HG03025 (cell line): ENCODE results near the gene FNBP1.
"Not testable (repeated sequence)": the region's sequence is repeated elsewhere in the genome, so short reads cannot be mapped to it uniquely, and the experiment has no call there.

ENCODE experiments used
- ATAC-seq: cut with Tn5 transposase; IDR thresholded peaks from one replicate; pipeline ENCODE4 v1.9.1; 2021; ENCODE audit warnings: mild to moderate bottlenecking, moderate library complexity; ENCODE audit not compliant: unreplicated experiment, low FRiP score

Gene FNBP1

DNA sequence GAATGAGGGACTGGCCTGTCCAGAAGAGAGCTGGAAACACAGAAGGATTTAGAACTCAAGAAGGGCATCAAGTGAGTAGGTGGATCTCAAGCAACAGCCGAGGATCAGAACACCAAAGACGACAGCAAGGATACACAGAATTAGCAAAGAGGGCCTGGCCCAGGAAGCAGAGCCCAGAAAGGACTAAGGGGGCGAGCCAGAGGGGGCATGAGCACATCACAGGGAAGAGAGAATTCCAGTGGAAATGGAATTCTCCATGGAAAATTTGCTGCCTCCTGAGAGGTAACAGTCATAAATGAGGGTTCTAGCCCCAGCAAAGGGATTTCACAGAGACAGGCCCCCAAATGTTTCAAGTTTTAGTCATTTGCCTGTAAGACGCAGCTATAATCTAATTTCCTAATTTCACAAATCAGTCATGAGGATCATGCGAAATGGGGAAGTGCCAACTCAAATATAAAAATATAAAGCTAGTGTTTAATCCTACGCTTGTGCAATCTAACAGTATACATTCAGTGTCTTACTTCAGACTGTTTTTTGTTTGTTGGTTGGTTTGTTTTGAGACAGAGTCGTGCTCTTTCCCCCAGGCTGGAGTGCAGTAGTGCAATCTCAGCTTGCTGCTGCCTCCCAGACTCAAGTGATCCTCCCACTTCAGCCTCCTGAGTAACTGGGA, 46.7 kb downstream of the FNBP1 start:
- no peak for ATAC-seq

DNA sequence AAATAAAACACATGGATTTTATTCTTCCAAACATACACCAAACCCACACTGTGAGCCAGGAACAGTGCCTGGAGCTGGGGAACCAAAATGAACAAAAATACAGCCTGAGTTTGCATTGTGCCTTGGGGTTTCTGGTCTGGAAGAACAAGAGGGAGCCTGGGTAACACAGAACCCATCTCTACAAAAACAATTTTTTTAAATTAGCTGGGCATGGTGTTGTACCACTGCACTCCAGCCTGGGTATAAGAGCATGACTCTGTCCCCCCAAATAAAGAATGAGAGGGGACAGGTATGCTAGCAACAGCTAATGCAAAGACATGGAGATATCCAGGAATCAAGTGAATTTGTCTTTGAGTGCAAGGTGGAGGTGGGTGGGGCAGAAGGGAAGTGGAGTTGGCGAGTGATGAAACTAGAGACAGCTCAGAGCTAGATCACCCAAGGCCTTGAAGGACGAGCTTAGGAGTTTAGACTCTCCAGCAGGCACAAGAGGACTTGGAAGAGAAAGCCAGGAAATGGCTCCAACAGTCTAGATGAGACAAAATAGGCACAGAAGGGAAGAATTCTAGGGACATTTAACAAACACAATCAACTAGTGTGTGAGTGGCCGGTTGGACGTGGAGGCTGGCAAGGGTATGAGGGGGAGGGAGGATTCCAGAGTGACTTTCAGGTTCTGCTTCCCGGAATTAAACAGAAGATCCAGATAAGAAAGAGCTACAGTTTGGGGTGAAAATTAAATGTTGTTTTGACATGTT, 47.4 kb downstream of the FNBP1 start:
- ATAC-seq: no peak

DNA sequence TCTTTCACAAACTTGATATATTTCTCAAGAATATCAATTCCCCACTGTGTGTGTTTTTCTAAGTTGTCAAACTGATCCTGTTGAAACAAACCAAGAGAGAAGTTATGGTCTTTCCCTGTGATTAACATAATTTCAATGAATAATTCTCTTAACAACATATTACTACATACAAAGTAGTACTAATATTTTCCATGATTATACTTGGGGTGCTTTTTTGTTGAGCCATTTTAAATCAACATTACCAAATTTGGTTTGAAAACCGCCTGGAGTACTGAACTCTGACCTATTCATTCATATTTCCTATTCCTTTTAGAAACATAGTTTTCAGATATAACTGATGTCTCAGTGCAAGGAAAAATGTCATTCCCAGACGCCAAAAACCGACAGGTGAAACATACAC, 48.1 kb downstream of the FNBP1 start:
- ATAC-seq: no peak

DNA sequence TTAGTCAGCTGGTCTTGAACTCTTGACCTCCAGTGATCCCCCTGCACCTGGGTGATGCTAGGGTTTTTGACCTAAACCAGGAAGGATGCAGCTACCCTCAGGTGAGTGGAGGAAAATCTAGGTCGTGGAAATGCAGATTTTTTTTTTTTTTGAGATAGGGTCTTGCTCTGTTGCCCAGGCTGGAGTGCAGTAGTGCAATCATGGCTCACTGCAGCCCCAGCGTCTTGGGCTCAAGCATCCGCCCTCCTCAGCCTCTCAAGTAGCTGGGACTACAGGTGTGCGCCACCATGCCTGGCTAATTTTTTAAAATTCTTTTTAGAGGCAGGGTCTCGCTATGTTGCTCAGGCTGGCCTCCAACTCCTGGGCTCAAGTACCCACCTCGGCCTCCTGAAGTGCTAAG, 51.9 kb downstream of the FNBP1 start:
- not testable (repeated sequence) for ATAC-seq

DNA sequence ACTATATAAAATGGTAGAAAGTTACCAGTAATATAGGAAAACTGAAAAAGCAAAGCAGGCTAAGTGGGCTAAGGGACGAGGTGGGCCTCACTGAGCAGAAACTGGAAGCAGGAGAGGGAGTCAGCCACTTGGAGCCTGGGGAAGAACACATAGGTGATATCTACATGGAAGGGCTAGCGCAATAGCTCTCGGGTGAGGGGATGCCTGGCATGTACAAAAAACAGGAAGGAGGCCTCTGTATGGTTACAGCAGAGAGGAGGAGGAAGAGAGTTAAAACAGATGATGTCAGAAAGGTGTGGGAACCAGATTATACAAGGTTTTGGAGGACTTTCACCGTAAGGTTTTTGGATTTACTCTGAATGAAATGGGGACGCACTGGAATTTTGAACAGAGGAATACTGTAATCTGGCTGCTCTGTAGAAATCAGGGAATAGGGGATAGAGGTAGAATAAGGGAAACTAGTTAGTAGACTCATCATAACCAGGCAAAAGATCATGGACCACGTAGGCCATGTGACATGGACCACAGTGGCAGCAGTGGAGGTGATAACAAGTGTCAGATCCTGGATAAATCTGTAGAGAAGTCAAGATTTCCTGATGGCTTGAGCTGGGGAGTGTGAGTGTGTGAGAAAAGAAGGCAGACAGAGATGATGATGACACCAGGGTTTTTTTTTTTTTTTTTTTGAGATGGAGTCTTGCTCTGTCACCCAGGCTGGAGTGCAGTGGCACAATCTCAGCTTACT, 52.5 kb downstream of the FNBP1 start:
- no peak for ATAC-seq

DNA sequence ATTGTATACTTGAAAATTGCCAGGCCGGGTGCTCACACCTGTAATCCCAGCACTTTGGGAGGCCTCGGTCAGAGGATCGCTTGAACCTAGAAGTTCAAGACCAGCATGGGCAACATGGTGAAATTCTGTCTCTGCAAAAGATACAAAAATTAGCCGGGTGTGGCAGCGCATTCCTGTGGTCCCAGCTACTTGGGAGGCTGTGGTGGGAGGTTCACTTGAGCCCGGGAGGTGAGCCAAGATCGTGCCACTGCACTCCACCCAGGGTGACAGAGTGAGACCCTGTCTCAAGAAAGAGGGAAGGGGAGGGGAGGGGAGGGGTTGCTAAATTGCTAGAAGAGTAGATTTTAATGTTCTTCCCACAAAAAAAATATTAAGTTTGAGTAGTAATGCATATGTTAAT, 53.2 kb downstream of the FNBP1 start:
- no peak for ATAC-seq

DNA sequence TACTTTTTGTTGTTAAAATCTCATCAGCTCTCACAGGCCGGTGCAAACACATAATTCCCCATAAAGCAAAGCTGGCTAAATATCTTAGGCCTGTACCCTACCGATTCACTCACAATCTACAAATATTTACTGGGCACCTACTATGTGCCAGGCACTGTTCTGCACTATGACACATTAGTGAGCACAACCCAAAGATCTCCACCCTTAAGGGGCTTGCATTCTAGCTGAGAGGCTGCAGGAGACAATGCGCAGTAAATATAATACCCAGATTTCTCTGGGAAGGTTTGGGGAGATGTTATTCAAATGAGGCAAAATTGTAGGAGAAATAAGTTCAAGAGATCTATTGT, 53.7 kb downstream of the FNBP1 start:
- ATAC-seq: no peak

DNA sequence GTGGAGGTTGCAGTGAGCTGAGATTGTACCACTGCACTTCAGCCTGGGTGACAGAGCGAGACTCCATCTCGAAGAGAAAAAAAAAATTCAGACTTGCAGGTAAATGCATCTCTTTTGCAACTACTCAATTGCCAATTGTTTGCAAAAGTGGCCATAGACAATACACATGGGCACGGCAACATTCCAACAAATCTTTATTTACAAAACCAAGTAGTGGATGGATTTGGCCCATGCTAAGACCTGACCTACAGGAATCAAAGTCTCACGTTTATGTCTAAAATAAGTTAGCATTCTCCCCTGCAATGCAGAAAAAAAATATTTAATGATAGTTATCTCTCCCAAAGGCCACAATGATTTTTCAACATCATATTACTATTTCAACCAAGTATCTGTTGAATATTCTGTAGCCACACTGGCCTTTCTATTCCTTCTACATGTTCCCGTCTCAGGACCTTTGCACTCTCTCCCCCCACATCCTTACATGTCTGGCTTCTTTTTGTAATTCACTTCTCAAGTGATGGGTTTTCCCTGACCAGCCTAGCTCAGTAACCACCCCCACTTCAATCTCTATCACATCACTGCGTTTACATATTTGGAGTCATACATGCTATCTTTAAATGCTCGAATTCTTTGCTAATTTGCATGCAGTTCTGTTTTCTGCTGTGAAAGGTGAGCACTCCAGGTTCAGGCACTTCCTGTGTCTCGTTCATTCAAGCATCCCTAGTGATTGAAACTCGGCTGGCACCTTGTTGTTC, 54.2 kb downstream of the FNBP1 start:
- no peak for ATAC-seq

DNA sequence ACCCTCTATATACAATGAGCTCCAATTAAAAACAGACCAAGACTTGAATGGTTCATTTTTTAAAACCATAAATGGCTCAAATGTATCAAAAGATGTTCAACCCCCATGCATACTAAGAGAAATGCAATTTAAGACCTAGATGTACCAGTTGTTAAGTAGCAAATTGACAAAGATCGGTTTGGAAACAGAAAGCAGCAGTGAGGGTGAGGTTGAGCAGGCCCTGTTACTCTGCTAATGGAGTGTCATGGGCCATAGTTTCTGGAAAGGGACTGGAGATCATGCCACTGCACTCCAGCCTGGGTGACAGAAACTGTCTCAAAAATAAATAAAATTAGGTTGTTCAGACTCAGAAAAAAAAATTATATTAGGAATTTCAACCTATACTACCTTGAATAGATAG, 55.0 kb downstream of the FNBP1 start:
- no peak for ATAC-seq

DNA sequence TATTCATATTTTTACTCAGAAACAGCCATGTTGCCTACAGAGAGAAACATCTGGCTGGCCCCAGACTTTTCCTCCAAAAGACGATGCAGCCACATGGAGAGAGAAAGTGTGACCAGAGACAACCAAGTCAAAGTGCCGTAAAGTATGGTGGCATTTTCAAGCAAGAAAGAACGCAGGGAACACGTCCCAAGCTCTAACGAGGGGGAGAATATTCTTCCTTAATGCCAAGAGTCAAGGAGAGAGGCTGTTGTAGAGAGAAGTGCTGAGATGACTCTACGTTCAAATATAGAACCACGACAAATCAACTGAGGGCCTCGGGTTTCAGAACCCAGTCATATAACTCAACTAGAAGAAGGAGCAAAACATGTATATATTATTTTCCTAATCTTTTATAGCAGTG, 55.9 kb downstream of the FNBP1 start:
- no peak for ATAC-seq

DNA sequence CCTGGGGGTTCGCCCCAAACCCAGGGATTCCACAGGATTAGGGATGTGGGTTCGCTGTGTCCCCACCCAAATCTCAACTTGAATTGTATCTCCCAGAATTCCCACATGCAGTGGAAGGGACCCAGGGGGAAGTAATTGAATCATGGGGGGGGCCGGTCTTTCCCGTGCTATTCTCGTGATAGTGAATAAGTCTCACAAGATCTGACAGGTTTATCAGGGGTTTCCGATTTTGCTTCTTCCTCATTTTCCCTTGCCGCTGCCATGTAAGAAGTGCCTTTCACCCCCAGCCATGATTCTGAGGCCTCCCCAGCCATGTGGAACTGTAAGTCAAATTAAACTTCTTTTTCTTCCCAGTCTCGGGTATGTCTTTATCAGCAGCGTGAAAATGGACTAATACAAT, 58.4 kb downstream of the FNBP1 start:
- not testable (repeated sequence) for ATAC-seq

DNA sequence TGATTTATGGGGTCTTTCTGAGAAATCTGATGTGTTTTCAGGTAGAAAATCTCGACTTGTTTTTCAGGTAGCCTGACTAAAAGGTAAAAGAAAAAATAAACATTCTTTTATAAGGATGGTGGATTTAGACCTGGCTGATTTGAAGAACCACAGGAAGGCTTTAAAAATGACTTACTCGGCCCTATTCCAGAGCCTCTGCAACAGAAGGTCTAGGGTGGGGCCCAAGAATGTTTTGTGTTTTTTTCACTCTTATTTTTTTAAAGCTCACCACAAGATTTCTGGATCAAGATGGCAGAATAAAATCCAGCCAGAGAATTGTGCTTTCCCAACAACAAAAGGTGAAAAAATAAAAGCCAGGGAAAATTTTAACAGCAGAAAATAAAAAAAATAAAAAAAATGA, 59.1 kb downstream of the FNBP1 start:
- ATAC-seq: no peak

DNA sequence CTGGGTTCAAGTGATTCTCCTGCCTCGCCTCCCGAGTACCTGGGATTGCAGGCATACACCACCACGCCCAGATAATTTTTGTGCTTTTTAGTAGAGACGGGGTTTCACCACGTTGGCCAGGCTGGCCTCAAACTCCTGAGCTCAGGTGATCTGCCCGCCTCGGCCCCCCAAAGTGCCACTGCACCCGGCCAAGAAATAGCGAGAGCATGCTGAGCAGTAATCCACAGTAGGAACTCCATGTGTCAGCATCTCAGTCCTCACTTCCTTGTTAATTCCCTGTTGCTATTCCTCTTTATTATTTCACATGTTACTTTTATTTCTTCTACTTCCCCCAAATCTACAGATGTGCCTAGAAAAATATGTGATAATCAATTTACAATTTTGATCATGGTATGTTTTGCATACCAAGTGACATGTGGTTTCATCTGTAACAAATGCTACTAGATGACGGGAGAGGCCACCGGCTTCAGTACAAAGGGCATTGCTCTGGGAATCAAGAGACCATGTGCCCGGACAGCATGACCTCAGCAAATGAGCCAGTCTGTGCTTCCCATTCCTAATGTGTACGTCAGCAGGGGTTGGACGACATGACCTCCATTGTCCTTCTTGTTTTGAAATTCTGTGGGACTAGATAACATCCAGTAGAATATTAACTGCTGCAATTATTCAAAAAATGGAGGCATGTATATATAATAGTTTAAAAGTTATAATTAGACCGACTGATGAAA, 61.6 kb downstream of the FNBP1 start:
- no peak for ATAC-seq

DNA sequence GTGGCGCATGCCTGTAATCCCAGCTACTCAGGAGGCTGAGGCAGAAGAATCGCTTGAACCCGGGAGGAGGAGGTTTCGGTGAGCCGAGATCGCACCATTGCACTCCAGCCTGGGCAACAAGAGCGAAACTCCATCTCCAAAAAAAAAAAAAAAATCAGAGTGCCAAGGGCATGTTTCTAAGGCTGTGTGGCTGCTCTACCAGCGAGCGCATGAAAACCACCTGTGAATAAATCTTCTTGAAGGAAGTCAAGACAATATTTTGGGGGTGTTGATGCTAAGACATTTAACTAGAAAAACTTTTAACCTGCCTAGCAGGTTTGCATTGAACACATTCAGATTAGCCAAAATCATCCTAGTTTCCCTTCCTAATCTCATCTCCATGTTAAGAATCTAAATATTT, 62.8 kb downstream of the FNBP1 start:
- ATAC-seq: not testable (repeated sequence)

DNA sequence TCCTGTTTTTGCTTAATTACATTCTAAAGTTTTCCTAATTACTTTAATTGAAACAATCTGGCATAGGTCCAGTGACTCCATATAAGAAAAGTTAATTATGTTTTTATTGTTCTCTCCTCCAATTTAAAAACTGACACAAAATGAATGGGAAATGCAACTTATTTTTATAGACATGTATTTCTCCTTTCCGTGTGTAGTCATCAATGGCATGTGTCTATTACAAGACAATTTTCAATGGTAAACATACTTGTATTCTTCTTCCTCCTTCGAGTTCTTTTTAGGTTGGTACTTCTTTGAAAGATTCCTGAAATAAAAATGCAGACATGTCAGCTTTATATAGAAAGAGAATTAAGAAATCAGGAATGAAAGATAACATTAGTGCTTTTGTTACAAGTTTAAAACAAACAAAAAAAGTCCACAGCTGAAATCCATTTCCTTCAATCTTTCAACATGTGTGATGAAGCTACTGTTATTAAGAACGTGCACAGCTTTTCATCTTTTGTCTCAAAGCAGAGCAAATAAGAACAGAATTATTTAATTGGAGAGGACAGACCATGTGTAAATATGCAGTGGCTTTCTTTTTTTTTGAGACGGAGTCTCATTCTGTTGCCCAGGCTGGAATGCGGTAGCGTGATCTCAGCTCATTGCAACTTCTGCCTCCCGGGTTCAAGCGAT, 63.8 kb downstream of the FNBP1 start:
- ATAC-seq: no peak

DNA sequence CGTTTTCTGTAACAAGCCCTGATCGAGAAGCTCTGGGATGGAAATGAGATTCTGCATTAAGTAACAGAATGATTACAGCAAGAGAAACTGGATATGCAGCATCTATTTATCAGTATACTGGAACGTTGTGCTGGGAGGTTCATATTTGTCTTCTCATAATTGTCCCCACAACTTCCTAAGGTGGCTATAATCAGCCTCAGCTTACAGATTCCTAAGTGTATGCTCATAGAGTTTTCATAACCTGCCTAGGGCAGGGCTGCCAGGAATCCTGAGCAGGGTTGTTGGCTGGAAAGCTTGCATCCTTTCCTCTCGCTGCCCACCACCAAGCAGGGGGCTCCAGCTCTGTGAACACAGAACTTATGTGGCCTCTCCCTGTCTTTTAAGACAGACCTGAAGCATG, 70.2 kb downstream of the FNBP1 start:
- no peak for ATAC-seq

DNA sequence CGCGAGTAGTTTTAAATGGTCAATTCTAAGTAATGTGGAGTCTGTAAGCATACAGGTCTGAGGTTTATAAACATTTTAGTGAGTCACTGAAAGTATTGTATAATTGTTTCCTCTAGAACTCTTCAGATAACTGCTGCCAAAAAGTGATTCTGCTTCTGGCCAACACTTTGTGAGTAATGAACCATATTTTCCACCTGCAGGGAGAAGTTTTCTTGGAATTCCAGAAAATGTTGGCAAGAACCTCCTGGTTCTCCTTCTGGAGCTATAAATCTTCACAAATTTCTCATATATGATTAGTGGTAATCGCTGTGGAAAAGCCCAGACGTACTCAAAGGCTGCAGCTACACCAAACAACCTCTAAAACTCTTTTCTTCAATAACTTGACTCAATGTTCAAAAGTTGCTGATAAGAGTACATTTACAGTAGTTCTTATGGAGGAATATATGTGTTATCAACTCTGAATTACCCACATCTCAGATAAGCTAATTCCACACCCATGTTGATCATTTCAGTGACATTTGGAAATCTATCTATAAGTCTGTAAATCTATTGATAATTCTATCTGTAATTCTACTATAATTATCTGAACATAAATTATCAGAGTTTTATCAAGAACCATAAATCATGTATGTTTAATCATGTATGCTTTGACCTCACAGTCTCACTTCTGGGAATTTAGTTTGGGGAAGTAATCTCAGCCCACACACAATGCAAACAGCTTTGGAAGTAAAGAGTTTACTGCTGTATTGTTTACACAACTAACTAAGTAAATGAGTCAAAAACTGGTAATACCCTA, 74.1 kb downstream of the FNBP1 start:
- ATAC-seq: no peak

DNA sequence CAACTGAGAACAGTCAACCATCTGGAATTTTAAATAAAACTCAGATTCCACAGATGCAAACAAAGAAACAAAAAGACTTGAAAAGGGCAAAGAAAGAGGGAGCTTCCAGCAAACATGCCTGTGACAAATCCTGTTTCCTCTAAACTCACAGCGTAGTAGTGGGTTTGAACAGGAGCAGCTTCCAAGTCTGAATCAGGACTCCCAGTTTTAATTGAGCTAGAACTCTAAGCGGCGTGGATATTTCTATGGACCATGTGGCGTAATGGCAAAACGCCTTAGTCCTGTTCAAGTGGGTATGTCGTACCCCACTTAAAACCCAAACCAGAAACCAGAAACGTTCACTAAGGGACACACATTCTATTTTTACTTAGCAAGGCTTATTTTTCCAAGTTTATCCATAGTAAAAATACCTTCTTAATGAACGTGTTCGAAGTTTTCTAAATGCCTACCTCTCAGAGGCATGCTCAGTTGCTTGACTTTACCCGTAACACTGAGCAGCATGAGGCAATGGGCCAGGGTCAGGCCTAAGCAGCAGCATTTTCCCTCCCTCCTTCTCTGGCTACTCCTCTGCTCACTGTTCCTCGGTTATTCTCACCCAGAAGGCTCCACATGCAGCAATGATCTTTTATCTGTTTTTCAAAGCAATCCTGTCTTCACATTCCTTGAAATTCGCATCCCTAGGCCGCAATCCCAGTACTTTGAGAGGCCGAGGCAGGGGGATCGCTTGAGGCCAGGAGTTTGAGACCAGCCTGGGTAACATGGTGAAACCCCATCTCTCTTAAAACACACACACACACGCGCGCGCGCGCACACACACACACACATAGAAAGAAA, 77.9 kb downstream of the FNBP1 start:
- ATAC-seq: no peak
